B cell (primary cell): ENCODE results near the gene MIX23. TPM values are rescaled to one million over a fixed set of nuclear protein-coding genes. Genes with fewer than 3 reads are reported as not detected.

ENCODE experiments used
- ATAC-seq: fragments of 200-7000 bp; cut with Tn5 transposase; one replicate; pipeline ENCODE4 v1.10.0; 2021; ENCODE audit warnings: low read depth, mild to moderate bottlenecking, moderate number of reproducible peaks, moderate library complexity
- CTCF ChIA-PET: fragments of 350-600 bp; sonication (Branson Sonifier 250); formaldehyde crosslinking; loops from one replicate; lab custom pipeline; 2021; ENCODE audit warnings: antibody characterized with exemption, inconsistent platforms; lab: Charles Lee
- POLR2A ChIA-PET: fragments of 350-600 bp; sonication (Branson Sonifier 250); formaldehyde crosslinking; loops from one replicate; lab custom pipeline; 2021; ENCODE audit warnings: antibody characterized with exemption; lab: Charles Lee
- DNase-seq: peaks from one replicate; pipeline ENCODE4 v3.0.0; 2013
- H2AFZ ChIP-seq: 2 replicates; pipeline ENCODE4 v1.6.1; 2012; ENCODE audit warnings: mild to moderate bottlenecking, low read depth, low read length; ENCODE audit not compliant: insufficient read depth, poor library complexity, severe bottlenecking
- H3K27ac ChIP-seq, 2 donors: 1 replicate in 1 of 2; 2 replicates in 1 of 2; pipeline ENCODE4 v1.5.1; 2012 to 2013; ENCODE audit warnings: low read length in 2 of 2, mild to moderate bottlenecking in 2 of 2, moderate library complexity in 1 of 2
- H3K27me3 ChIP-seq, 4 experiments: fragments of 200-600 bp in 1 of 4; sonication (generic) in 1 of 4; replicated peaks in 1 of 4; 1 replicate in 2 of 4; 2 replicates in 2 of 4; pipeline versions ENCODE4 v1.6.1 to v1.7.0; 2013 to 2016; ENCODE audit warnings: low read length in 3 of 4, mild to moderate bottlenecking in 2 of 4, mixed read lengths in 1 of 4, moderate library complexity in 1 of 4; ENCODE audit not compliant: insufficient read depth in 4 of 4, control insufficient read depth in 3 of 4; ENCODE audit errors: control extremely low read depth in 1 of 4
- H3K36me3 ChIP-seq, 2 experiments: replicated peaks in 1 of 2; 1 replicate in 1 of 2; 2 replicates in 1 of 2; pipeline versions ENCODE4 v1.6.1 to v1.7.1; 2013; ENCODE audit warnings: low read length in 1 of 2; ENCODE audit not compliant: insufficient read depth in 2 of 2, control insufficient read depth in 1 of 2; ENCODE audit errors: control extremely low read depth in 1 of 2, extremely low read depth in 1 of 2
- H3K4me1 ChIP-seq, 2 donors: fragments of 200-600 bp in 1 of 2; sonication (generic) in 1 of 2; 1 replicate in 1 of 2; 2 replicates in 1 of 2; pipeline versions ENCODE4 v1.5.1 to v1.6.1; 2013 to 2017; ENCODE audit warnings: low read length in 2 of 2; ENCODE audit not compliant: control insufficient read depth in 2 of 2, insufficient read depth in 2 of 2
- H3K4me2 ChIP-seq: replicated peaks from 2 replicates; pipeline ENCODE3; 2012; ENCODE audit warnings: mild to moderate bottlenecking, low read depth, low read length; ENCODE audit not compliant: poor library complexity, severe bottlenecking
- H3K4me3 ChIP-seq, 5 experiments: fragments of 200-600 bp in 1 of 5; sonication (generic) in 1 of 5; 1 replicate in 3 of 5; 2 replicates in 2 of 5; pipeline versions ENCODE4 v1.5.1 to v1.7.0; 2011 to 2016; ENCODE audit warnings: low read length in 4 of 5, mild to moderate bottlenecking in 4 of 5, low read depth in 2 of 5, control low read depth in 1 of 5, moderate library complexity in 1 of 5; ENCODE audit not compliant: insufficient read depth in 1 of 5; ENCODE audit errors: control extremely low read depth in 1 of 5, extremely low read depth in 1 of 5
- H3K79me2 ChIP-seq: fragments of 200-600 bp; sonication (generic); one replicate; pipeline ENCODE4 v1.6.0; 2016; ENCODE audit warnings: low read length; ENCODE audit not compliant: control insufficient read depth, insufficient read depth
- H3K9ac ChIP-seq: fragments of 200-600 bp; sonication (generic); 2 replicates; pipeline ENCODE4 v1.6.1; 2017; ENCODE audit warnings: mild to moderate bottlenecking, low read length, moderate library complexity
- H3K9me3 ChIP-seq, 3 donors: one replicate each; pipeline versions ENCODE4 v1.6.1 to v1.7.1; 2013; ENCODE audit warnings: low read length in 2 of 3; ENCODE audit not compliant: control insufficient read depth in 2 of 3, insufficient read depth in 1 of 3; ENCODE audit errors: control extremely low read depth in 1 of 3
- H4K20me1 ChIP-seq: 2 replicates; pipeline ENCODE4 v1.6.0; 2012; ENCODE audit warnings: mild to moderate bottlenecking, low read length; ENCODE audit not compliant: insufficient read depth, control insufficient read depth, poor library complexity, severe bottlenecking
- H3K27ac Mint-ChIP-seq: one replicate; pipeline ENCODE4 v1.8.0; 2021; ENCODE audit warnings: mixed read lengths
- H3K27me3 Mint-ChIP-seq: one replicate; pipeline ENCODE4 v1.8.0; 2021; ENCODE audit warnings: mixed read lengths
- H3K4me1 Mint-ChIP-seq: one replicate; pipeline ENCODE4 v1.8.0; 2021; ENCODE audit warnings: mixed read lengths
- H3K4me3 Mint-ChIP-seq: one replicate; pipeline ENCODE4 v1.8.0; 2021; ENCODE audit warnings: mixed read lengths
- H3K9me3 Mint-ChIP-seq: one replicate; pipeline ENCODE4 v1.8.0; 2022; ENCODE audit warnings: mixed read lengths; ENCODE audit not compliant: insufficient read depth
- EZH2 ChIP-seq: IDR thresholded peaks from 2 replicates; pipeline ENCODE4 v1.6.1; 2012; ENCODE audit warnings: borderline replicate concordance, low read depth, mild to moderate bottlenecking, moderate library complexity, low read length; ENCODE audit not compliant: insufficient read depth, poor library complexity, severe bottlenecking
- WGBS: methylation state at CpG from one replicate; pipeline ENCODE4 v1.1.5; 2013; ENCODE audit warnings: missing lambda C conversion rate; ENCODE audit not compliant: insufficient coverage; 5-methylcytosine and 5-hydroxymethylcytosine counted together
- intact Hi-C: fragments of 100-400 bp; cut with micrococcal nuclease; formaldehyde crosslinking; loops from one replicate; pipeline ENCODE4 v1.10.0; 2022
- polyA plus RNA-seq: library from polyadenylated mRNA; depleted of rRNA; stranded (reverse); fragments of >200 nt; gene quantifications from 2 replicates; pipeline ENCODE4 v1.2.3, GENCODE V29; 2012
- total RNA-seq, 2 donors: library from RNA; stranded (reverse); fragments of 120-200 nt in 1 of 2; gene quantifications; 1 replicate in 1 of 2; 2 replicates in 1 of 2; pipeline versions ENCODE4 v1.2.3 to v1.2.4, GENCODE V29; 2013 to 2022
- TF ChIP-seq, protein P1 (sequence below): fragments of 200-600 bp; IDR thresholded peaks from one replicate; pipeline ENCODE4 v1.8.0; 2022; ENCODE audit warnings: antibody characterized with exemption, mild to moderate bottlenecking

Gene MIX23
- total and polyA plus RNA-seq, 2 donors (not counting 1 experiment from before 2014, with no cell fraction given) = 9.2 to 33.1 TPM

- ATAC-seq (no peak), DNase-seq (no peak)
- Histone ChIP-seq H3K9me3 (no peaks in the 10 kb centered on the region), H4K20me1 (no peaks in the 10 kb centered on the region), H3K4me2 (no peak overlapping the region), H3K4me1 (peaks cover 6 to 7% of the 10 kb centered on the region in 2 donors), H3K9ac (no peak overlapping the region), H3K36me3 (peaks cover 0 to 3% of the 10 kb centered on the region in 2 experiments), H2AFZ (no peak overlapping the region), H3K79me2 (peaks cover 40% of the 10 kb centered on the region), H3K27ac (no peak overlapping the region), H3K4me3 (no peak overlapping the region), H3K27me3 (no peaks in the 10 kb centered on the region)
- intact Hi-C loops = no loop called here
- no peaks in the 10 kb centered on the region for H3K27me3 Mint-ChIP-seq
- ChIA-PET POLR2A (no interaction called here), CTCF (no interaction called here)
- no peak overlapping the region for H3K4me3 Mint-ChIP-seq
- WGBS = 100% methylated on average over 1 of the region's 4 CpGs
- H3K27ac Mint-ChIP-seq = no peak overlapping the region
- peaks cover 12% of the 10 kb centered on the region for H3K4me1 Mint-ChIP-seq
- no peaks in the 10 kb centered on the region for H3K9me3 Mint-ChIP-seq
- TF ChIP-seq, protein P1, sequence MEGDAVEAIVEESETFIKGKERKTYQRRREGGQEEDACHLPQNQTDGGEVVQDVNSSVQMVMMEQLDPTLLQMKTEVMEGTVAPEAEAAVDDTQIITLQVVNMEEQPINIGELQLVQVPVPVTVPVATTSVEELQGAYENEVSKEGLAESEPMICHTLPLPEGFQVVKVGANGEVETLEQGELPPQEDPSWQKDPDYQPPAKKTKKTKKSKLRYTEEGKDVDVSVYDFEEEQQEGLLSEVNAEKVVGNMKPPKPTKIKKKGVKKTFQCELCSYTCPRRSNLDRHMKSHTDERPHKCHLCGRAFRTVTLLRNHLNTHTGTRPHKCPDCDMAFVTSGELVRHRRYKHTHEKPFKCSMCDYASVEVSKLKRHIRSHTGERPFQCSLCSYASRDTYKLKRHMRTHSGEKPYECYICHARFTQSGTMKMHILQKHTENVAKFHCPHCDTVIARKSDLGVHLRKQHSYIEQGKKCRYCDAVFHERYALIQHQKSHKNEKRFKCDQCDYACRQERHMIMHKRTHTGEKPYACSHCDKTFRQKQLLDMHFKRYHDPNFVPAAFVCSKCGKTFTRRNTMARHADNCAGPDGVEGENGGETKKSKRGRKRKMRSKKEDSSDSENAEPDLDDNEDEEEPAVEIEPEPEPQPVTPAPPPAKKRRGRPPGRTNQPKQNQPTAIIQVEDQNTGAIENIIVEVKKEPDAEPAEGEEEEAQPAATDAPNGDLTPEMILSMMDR = no peak
- no peak for TF ChIP-seq EZH2
These were observed 5.1 kb downstream of the MIX23 start for GRCh38 chr3:122377975-122378374.

- Histone ChIP-seq H3K79me2 (peaks cover 35% of the 10 kb centered on the region), H3K36me3 (peaks cover 3 to 12% of the 10 kb centered on the region in 2 experiments), H3K9me3 (no peaks in the 10 kb centered on the region), H4K20me1 (no peaks in the 10 kb centered on the region), H3K27me3 (no peaks in the 10 kb centered on the region), H3K4me3 (no peak overlapping the region), H3K4me1 (no peaks in the 10 kb centered on the region), H3K27ac (no peak overlapping the region), H3K9ac (no peak overlapping the region), H2AFZ (no peak overlapping the region), H3K4me2 (no peak overlapping the region)
- H3K27ac Mint-ChIP-seq = no peak overlapping the region
- no CpG with 5 or more reads among the region's 1 CpG for WGBS
- TF ChIP-seq, protein P1 = no peak
- no peak for TF ChIP-seq EZH2
- ChIA-PET CTCF (no interaction called here), POLR2A (no interaction called here)
- ATAC-seq (no peak), DNase-seq (no peak)
- intact Hi-C loops = no loop called here
- no peak overlapping the region for H3K4me3 Mint-ChIP-seq
- H3K27me3 Mint-ChIP-seq = no peaks in the 10 kb centered on the region
- no peaks in the 10 kb centered on the region for H3K9me3 Mint-ChIP-seq
- H3K4me1 Mint-ChIP-seq = no peaks in the 10 kb centered on the region
These were observed 9.0 kb downstream of the MIX23 start for GRCh38 chr3:122374034-122374433.
